HEK293T (cell line): Measurements from ENCODE around the gene MIB2.

Source experiments
- L3MBTL2 ChIP-seq: fragments of 450-650 bp; conservative IDR thresholded peaks from 2 replicates; pipeline ENCODE4 v1.6.1; 2016; ENCODE audit warnings: mild to moderate bottlenecking
- NFRKB ChIP-seq: fragments of 450-650 bp; IDR thresholded peaks from 2 replicates; pipeline ENCODE4 v1.6.1; 2016; ENCODE audit warnings: mild to moderate bottlenecking, moderate library complexity
- SP1 ChIP-seq: fragments of 450-650 bp; IDR thresholded peaks from 2 replicates; pipeline ENCODE4 v1.6.1; 2017
- TARDBP ChIP-seq: fragments of 450-650 bp; IDR thresholded peaks from 2 replicates; pipeline ENCODE4 v1.6.1; 2016

GRCh38 chr1:1606232-1606631 lies 9.1 kb upstream of the MIB2 start:
- TF ChIP-seq L3MBTL2 (no peak), TARDBP (no peak), NFRKB (no peak), SP1 (no peak)
